Activated naive CD4-positive, alpha-beta T cell treated with anti-CD3 and anti-CD28 coated beads for 36 hours (primary cell): ENCODE results near the gene HSPB8. TPM values are rescaled to one million over a fixed set of nuclear protein-coding genes. Genes with fewer than 3 reads are reported as not detected.

ENCODE experiments used
- CTCF ChIA-PET: fragments of 350-600 bp; sonication (Branson Sonifier 250); formaldehyde crosslinking; loops from one replicate; lab custom pipeline; 2021; ENCODE audit warnings: antibody characterized with exemption; lab: Charles Lee
- DNase-seq: peaks from one replicate; pipeline ENCODE4 v3.0.0-alpha.2; 2020
- H3K27ac Mint-ChIP-seq: one replicate; pipeline ENCODE4 v1.8.0; 2021; ENCODE audit warnings: mild to moderate bottlenecking, mixed read lengths
- H3K27me3 Mint-ChIP-seq: one replicate; pipeline ENCODE4 v1.8.0; 2021; ENCODE audit warnings: low read depth, mixed read lengths
- H3K36me3 Mint-ChIP-seq: one replicate; pipeline ENCODE4 v1.8.0; 2021; ENCODE audit warnings: low read depth, mixed read lengths
- H3K4me1 Mint-ChIP-seq: one replicate; pipeline ENCODE4 v1.8.0; 2021; ENCODE audit warnings: low read depth, mixed read lengths
- H3K4me3 Mint-ChIP-seq: one replicate; pipeline ENCODE4 v1.8.0; 2021; ENCODE audit warnings: mild to moderate bottlenecking, moderate library complexity, mixed read lengths
- H3K9me3 Mint-ChIP-seq: one replicate; pipeline ENCODE4 v1.8.0; 2021; ENCODE audit warnings: mixed read lengths
- intact Hi-C: fragments of 100-400 bp; cut with micrococcal nuclease; formaldehyde crosslinking; loops from one replicate; pipeline ENCODE4 v1.15.1; 2023
- total RNA-seq, 2 experiments: library from RNA; stranded (reverse); gene quantifications; one replicate each; pipeline ENCODE4 v1.2.3, GENCODE V29; 2021

Gene HSPB8
- total RNA-seq, 2 experiments from 2014 or later: not detected

GRCh38 chr12:119176267-119177055, 2.3 kb upstream of the HSPB8 start:
- Mint-ChIP-seq H3K4me1 (no peaks in the 10 kb centered on the region), H3K36me3 (no peaks in the 10 kb centered on the region), H3K4me3 (no peak overlapping the region), H3K27me3 (peaks cover 7% of the 10 kb centered on the region), H3K27ac (no peak overlapping the region), H3K9me3 (no peaks in the 10 kb centered on the region)
- intact Hi-C loops: no loop called here
- DNase-seq: no peak
- CTCF ChIA-PET: no interaction called here

GRCh38 chr12:119177056-119177325, 1.7 kb upstream of the HSPB8 start:
- intact Hi-C loops: no loop called here
- CTCF ChIA-PET: no interaction called here
- Mint-ChIP-seq H3K4me3 (no peak overlapping the region), H3K9me3 (no peaks in the 10 kb centered on the region), H3K4me1 (no peaks in the 10 kb centered on the region), H3K27ac (no peak overlapping the region), H3K27me3 (peaks cover 7% of the 10 kb centered on the region), H3K36me3 (no peaks in the 10 kb centered on the region)
- no peak for DNase-seq

- Mint-ChIP-seq H3K27ac (no peak overlapping the region), H3K9me3 (no peaks in the 10 kb centered on the region), H3K4me3 (no peak overlapping the region), H3K27me3 (peaks cover 7% of the 10 kb centered on the region), H3K4me1 (no peaks in the 10 kb centered on the region), H3K36me3 (no peaks in the 10 kb centered on the region)
- intact Hi-C loops: no loop called here
- DNase-seq: no peak
- CTCF ChIA-PET: interaction anchor here (1.0 kb wide), 1 partner anchor 37 kb away, joined by 3 read pairs; no protein-coding TSS in a partner anchor
Measured at GRCh38 chr12:119177724-119178380, 879 bp upstream of the HSPB8 start.

- H3K27ac Mint-ChIP-seq: no peak overlapping the region
- H3K27me3 Mint-ChIP-seq: peaks cover 7% of the 10 kb centered on the region
- H3K36me3 Mint-ChIP-seq: no peaks in the 10 kb centered on the region
- intact Hi-C loops: no loop called here
- H3K9me3 Mint-ChIP-seq: no peaks in the 10 kb centered on the region
- DNase-seq: no peak
- no peaks in the 10 kb centered on the region for H3K4me1 Mint-ChIP-seq
- CTCF ChIA-PET: no interaction called here
- H3K4me3 Mint-ChIP-seq: no peak overlapping the region
Measured at GRCh38 chr12:119179335-119180021, 747 bp downstream of the HSPB8 start.

GRCh38 chr12:119180380-119181040, 1.8 kb downstream of the HSPB8 start:
- Mint-ChIP-seq H3K27ac (no peak overlapping the region), H3K9me3 (no peaks in the 10 kb centered on the region), H3K27me3 (peaks cover 7% of the 10 kb centered on the region), H3K36me3 (no peaks in the 10 kb centered on the region), H3K4me1 (no peaks in the 10 kb centered on the region), H3K4me3 (no peak overlapping the region)
- CTCF ChIA-PET: no interaction called here
- DNase-seq: no peak
- intact Hi-C loops: no loop called here

GRCh38 chr12:119181202-119181601, 2.5 kb downstream of the HSPB8 start:
- H3K4me1 Mint-ChIP-seq: no peaks in the 10 kb centered on the region
- CTCF ChIA-PET: no interaction called here

GRCh38 chr12:119181944-119182343, 3.2 kb downstream of the HSPB8 start:
- Mint-ChIP-seq H3K36me3 (no peaks in the 10 kb centered on the region), H3K27ac (no peak overlapping the region), H3K4me1 (no peaks in the 10 kb centered on the region), H3K27me3 (peaks cover 3% of the 10 kb centered on the region), H3K4me3 (no peak overlapping the region), H3K9me3 (no peaks in the 10 kb centered on the region)
- CTCF ChIA-PET: interaction anchor here (0.6 kb wide), 1 partner anchor 789 kb away, joined by 7 read pairs; no protein-coding TSS in a partner anchor
- no peak for DNase-seq
- intact Hi-C loops: no loop called here

More at GRCh38 chr12:119181202-119181601, 2.5 kb downstream of the HSPB8 start:
- H3K27me3 Mint-ChIP-seq: peaks cover 7% of the 10 kb centered on the region
- H3K36me3 Mint-ChIP-seq: no peaks in the 10 kb centered on the region
- DNase-seq: no peak
- no peak overlapping the region for H3K4me3 Mint-ChIP-seq
- intact Hi-C loops: no loop called here
- no peaks in the 10 kb centered on the region for H3K9me3 Mint-ChIP-seq
- H3K27ac Mint-ChIP-seq: no peak overlapping the region

- Mint-ChIP-seq H3K4me1 (no peaks in the 10 kb centered on the region), H3K27ac (no peak overlapping the region), H3K9me3 (no peaks in the 10 kb centered on the region), H3K36me3 (no peaks in the 10 kb centered on the region), H3K27me3 (peaks cover 2% of the 10 kb centered on the region), H3K4me3 (no peak overlapping the region)
- intact Hi-C loops: no loop called here
- CTCF ChIA-PET: interaction anchor here (0.6 kb wide), 1 partner anchor 790 kb away, joined by 7 read pairs; no protein-coding TSS in a partner anchor
- DNase-seq: no peak
Measured at GRCh38 chr12:119182701-119183493, 4.2 kb downstream of the HSPB8 start.

- CTCF ChIA-PET: no interaction called here
- Mint-ChIP-seq H3K9me3 (no peaks in the 10 kb centered on the region), H3K36me3 (no peaks in the 10 kb centered on the region), H3K27ac (no peak overlapping the region), H3K27me3 (no peaks in the 10 kb centered on the region), H3K4me1 (no peaks in the 10 kb centered on the region), H3K4me3 (no peak overlapping the region)
- DNase-seq: no peak
- intact Hi-C loops: no loop called here
Measured at GRCh38 chr12:119183942-119184695, 5.4 kb downstream of the HSPB8 start.

- no peak overlapping the region for H3K27ac Mint-ChIP-seq
- no peak for DNase-seq
- no peaks in the 10 kb centered on the region for H3K27me3 Mint-ChIP-seq
- CTCF ChIA-PET: no interaction called here
- no peaks in the 10 kb centered on the region for H3K36me3 Mint-ChIP-seq
- peaks cover 1% of the 10 kb centered on the region for H3K9me3 Mint-ChIP-seq
- no peak overlapping the region for H3K4me3 Mint-ChIP-seq
- intact Hi-C loops: no loop called here
- H3K4me1 Mint-ChIP-seq: no peaks in the 10 kb centered on the region
Measured at GRCh38 chr12:119195256-119195655, 16.5 kb downstream of the HSPB8 start.

- intact Hi-C loops: no loop called here
- Mint-ChIP-seq H3K9me3 (peaks cover 1% of the 10 kb centered on the region), H3K27me3 (no peaks in the 10 kb centered on the region), H3K4me3 (no peak overlapping the region), H3K4me1 (no peaks in the 10 kb centered on the region), H3K27ac (no peak overlapping the region), H3K36me3 (no peaks in the 10 kb centered on the region)
- no peak for DNase-seq
- CTCF ChIA-PET: no interaction called here
Measured at GRCh38 chr12:119198440-119198839, 19.7 kb downstream of the HSPB8 start.
